EL (cell line): ENCODE measurements around the gene CRCP.
"Not testable (repeated sequence)": the region's sequence is repeated elsewhere in the genome, so short reads cannot be mapped to it uniquely, and the experiment has no call there.

Experiments used
- DNase-seq: peaks from one replicate; pipeline ENCODE4 v3.0.0-alpha.2; 2016

Gene CRCP

DNA sequence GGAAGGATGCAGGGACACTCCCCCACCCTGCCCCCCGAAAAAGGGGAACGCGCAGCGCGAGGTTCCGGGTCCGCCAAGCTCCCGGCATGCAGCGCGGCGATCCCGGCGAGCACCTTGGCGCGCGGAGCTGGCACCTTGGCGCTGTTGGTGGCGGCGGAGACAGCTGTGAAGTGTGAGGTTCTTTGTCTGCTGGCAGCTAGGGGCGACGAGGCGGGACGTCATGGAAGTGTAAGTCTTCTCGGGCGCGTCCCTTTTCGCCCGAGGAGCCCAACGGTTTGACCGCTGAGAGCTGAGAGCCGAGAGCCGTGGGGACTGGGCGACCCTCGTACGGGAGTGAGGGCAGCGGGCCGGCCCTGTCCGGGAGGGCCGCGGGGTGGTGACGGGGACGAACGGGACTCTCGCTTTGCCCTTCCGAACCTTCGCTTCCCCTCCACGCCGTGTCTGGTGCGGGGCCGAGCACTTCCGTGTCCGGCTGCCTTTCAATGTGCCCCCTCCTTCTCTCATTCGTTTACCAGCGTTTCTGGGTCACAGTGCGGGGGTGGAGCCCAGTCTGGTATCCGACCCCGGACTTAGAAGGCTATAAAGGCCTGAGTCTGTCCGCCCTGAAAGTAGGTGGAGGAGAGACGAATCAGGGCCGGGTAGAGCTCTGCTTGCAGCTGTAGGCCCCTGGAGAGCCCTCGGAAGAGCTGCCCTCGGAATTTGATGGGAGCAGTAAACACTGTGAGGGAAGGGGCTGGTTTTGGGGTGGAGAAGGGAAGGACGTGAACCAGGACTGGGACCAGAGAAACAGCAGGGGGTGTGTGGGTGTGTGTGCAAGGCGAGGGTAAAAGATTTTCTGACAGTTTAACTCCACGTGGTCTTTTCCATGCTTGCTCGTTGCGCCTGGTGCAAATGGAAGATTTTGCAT is at the start of gene CRCP:
Gene CRCP, plus strand, starts transcription at position 105 of the 907 bp plus-strand sequence. Its CDS starts 116 bp downstream, at position 221.
- peak; percentile 85 for DNase-seq

DNA sequence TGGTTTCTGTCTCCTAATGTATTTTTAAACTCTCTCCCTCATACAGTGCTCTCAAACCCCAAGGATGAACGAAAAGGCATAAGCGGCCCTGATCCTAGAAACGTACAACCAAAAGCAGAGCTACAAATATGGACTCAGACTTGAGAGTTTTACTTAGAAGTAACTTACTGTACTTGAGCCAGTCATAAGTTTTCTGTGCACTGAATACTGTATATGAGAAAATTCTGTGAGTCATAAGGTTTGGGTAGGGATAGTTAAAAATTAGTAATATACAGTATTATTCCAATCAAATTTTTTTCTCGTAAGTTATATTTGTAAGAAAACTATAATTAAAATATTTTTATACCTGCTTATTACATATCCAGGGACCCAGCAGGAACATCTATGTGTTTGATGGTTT is 44.9 kb upstream of the CRCP start:
- DNase-seq = no peak

DNA sequence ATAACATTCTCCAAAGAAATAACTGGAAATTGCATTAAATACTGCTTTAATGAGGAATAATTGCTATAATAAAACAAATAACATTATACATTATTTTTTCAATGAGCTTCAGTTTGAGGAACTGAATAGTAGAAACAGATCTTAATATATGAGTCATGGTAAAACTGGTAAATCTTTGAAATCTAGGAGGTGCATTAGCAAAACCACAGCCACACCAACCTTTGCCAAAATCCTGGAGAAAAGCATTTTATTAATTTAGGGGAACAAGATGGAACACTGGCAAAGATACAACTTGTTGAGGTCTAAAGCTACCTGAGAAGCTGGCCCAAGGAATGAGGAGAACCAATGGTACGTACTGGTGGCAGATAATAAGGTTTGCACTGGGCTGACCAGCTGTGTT is 44.4 kb upstream of the CRCP start:
- no peak for DNase-seq

DNA sequence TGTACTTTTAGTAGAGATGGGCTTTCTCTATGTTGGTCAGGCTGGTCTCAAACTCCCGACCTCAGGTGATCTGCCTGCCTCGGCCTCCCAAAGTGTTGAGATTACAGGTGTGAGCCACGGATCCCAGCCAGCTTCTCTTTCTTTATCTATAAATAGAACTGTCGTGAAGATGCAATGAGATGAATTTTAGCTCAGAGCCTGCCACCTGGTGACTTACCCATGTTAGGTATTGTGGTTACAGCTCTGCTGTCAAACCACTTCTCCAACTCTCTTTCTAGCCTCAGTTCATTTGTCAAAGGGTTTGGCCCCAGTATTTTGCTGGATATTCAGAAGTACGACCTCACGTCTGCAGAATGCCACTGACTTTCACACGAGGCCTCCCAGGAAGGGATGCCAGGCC is 42.4 kb upstream of the CRCP start:
- not testable (repeated sequence) for DNase-seq

DNA sequence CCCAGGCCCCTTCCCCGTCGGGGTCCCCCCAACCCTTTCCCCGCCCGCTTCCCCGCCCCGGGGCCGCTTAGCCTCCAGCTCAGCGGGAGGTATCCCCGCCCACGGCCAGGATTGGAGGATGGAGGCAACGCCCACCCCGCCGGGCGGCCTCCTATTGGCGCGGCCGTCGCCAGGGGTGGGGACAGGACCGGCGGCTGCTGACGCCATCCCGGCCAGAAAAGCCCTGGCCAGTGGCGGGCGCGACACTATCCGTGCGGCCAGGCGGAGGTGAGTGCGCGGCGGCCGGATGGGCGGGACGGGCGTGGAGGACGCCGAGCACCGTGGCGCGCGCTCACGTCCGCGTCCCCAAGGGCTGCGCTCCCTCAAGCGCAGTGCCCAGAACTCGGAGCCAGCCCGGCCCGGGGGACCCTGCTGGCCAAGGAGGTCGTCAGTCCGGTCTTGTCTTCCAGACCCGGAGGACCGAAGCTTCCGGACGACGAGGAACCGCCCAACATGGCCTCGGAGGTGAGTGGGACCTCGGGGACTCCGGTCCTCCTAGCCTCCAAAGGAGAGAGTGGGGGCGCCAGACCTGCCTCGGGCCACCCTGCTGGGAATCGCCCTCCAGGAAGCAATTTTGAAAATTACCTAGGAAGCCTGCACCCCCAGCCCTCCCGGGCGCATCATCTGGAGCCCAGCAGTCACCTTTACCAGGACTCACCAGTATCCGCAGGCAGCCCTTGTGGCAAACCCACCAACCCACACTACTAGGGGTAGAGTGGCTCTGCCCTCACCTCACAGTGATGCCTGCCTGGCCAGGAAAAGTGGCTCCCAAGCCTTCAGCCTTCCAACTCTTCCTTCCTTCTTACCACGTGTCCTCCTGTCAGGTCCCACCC is 38.8 kb upstream of the CRCP start, which contains the start of gene ASL:
Gene ASL, plus strand, starts transcription at position 230 of the 872 bp plus-strand sequence. Its CDS starts 263 bp downstream, at position 493.
- peak; percentile 91 for DNase-seq

DNA sequence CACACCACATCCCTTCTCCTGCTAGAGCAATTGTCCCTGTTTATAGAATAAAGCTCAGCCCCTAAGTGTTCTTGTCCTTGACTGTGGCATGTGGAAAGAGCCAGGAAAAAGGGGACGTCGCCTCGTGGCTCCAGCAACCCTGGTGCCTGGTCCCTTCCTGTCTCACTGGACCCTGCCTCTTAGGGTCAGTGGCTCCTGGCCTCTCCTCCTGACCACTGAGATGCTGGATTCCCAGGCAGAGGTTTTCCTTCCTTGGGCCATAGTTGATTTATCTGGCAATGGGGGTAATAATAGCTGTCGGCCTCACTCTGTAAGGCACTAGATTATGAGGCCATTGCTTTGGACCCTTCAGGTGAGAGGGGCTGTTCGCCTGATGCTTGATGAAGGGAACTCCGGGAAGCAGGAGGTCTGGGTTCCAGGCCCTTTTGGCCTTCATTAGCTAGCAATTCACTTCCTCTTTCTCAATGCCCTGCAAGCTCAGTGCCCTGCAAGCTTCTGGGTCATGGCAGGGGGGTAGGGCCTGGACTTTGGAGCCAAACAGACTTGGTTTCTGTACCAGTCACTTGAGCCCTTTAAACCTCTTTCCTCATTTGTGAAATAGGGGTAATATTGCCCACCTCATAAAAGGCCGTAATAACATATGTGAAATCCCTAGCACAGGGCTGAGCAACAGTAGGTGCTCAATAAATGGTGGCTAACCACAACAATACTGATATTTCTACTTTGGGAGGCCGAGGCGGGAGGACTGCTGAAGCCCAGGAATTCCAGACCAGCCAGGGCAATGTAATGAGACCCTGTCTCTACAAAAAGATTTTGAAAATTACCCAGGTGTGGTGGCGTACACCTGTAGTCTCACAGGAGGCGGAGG is 38.0 kb upstream of the CRCP start:
- no peak for DNase-seq

DNA sequence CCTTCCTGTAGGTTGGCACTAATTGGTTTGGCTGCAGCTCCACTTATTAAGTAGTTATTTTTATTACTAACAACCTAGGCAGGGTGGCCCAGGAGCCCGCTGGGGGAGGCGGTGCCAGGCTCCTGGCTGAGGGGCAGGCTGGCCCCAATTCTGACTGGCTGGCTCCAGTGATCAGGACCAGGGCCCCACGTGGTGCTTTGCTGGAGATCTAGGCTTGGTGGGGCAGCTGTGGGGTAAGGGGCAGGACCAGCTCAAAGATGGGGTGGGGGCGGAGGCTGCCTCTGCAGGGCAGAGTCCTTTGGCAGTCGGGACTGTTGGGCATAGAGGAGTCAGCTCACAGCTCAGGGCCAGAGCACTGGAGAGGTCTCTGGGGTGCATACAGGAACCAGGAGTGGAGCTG is 36.6 kb upstream of the CRCP start:
- DNase-seq = no peak

DNA sequence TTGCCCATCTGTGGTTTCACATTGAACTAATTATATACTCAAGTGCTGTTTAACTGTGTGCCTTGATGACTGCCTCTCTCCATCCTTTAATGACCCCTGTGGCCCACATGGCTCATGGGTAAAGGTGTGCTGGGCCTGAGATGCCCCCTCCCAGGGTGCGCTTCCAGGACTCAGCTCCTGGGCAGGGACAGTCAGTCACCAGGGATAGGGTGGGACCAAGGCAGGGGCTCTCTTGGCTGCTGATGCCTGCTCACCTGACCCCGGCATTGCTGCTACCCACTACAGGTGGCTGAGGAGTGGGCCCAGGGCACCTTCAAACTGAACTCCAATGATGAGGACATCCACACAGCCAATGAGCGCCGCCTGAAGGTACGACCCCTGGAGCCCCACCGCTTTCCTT is 32.6 kb upstream of the CRCP start:
- no peak for DNase-seq

DNA sequence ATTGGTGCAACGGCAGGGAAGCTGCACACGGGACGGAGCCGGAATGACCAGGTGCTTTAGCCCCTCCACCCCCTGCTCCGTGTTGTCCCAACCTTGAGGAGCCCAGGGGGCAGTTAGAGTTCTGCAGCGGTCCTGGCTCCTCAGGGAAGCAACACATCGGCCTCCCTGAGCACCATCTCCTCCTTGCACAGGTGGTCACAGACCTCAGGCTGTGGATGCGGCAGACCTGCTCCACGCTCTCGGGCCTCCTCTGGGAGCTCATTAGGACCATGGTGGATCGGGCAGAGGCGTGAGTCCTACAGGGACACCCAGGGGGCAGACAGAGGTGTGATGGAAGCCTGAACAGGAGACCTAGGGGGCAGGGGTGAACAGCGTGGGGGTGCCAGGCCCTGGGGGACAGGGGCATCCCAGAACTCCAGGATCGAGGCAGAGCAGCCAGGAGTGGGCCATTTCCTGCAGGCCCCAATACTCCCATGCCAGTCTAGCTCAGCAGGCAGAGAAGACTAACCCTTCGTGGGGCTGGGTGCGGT is 31.7 kb upstream of the CRCP start:
- no peak for DNase-seq

DNA sequence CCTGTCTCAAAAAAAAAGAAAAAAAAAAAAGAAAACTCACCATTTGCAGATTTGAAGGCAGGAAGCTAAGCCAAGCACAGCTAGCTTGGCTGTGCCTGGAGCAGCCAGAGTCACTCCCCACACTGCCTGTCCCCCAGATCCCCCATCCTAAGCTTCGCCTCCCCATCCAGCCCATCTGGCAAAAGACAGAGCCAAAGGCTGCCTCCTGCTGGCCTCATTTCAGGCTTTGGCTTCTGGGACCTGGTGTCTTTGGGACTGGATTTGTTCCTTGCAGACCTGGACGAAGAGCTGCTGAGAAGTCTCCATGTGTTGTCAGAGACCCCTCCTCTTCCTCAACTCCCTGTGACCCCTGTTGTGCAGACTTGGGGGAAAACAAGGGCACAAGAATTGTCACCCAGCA is 31.0 kb upstream of the CRCP start:
- no peak for DNase-seq

DNA sequence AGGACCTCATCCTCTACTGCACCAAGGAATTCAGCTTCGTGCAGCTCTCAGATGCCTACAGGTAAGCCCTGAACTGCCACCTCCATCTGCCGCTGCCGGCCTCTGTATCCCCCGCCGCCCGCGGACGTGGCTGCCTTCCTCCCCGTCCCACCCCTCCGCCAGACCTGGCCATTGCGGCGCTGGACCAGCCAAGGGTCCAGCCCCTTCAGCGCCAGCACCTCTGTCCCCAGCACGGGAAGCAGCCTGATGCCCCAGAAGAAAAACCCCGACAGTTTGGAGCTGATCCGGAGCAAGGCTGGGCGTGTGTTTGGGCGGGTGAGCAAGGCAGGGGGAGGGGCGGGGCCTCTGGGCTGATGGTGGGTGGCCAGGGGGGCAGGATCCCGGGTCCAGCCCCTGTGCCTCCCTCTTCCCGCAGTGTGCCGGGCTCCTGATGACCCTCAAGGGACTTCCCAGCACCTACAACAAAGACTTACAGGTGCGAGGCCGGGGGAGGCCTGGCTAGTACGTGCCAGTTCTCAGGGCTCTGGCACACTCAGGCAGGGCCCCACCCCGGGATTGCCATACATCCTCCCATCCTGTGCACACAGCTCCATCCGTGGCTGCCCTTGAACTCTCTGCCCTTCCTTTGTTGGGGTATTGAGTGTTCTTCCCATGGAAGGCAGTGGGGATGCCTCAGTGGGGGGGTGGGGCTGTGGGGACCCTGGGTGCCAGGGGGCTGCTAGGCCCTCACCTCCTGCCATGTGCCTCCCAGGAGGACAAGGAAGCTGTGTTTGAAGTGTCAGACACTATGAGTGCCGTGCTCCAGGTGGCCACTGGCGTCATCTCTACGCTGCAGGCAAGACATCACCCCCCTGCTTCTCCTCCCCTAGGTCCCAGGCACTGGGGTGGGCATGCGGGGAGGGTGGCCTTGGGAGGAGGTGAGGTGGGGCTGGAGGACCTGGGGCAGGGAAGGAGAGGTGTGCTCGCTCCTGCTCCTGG is 25.5 kb upstream of the CRCP start:
- no peak for DNase-seq

DNA sequence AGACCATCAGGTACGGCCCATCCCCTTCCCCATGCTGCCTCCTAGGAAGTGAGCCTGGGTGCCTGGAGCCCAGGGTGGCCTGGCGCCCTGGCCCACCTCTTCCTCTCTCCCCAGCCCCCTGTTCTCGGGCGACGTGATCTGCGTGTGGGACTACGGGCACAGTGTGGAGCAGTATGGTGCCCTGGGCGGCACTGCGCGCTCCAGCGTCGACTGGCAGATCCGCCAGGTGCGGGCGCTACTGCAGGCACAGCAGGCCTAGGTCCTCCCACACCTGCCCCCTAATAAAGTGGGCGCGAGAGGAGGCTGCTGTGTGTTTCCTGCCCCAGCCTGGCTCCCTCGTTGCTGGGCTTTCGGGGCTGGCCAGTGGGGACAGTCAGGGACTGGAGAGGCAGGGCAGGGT is 22.0 kb upstream of the CRCP start:
- no peak for DNase-seq

DNA sequence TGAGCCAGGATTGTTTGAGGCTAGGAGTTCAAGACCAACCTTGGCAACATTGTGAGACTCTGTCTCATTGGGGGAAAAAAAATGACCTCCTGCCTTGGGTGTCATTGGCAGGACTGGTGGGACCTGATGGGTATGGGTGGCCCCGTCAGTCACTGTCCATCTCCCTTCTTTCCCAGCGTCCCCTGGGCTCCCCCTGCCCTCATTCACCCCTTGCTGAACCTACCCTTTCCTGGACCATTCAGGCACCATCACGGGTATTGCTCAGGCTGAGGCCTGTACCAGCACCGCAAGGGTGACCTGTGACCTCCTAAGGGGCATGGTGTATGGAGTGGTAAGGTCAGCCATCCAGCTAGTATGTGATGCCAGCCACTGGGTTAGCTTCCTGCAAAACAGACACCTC is 19.6 kb upstream of the CRCP start:
- DNase-seq = no peak

DNA sequence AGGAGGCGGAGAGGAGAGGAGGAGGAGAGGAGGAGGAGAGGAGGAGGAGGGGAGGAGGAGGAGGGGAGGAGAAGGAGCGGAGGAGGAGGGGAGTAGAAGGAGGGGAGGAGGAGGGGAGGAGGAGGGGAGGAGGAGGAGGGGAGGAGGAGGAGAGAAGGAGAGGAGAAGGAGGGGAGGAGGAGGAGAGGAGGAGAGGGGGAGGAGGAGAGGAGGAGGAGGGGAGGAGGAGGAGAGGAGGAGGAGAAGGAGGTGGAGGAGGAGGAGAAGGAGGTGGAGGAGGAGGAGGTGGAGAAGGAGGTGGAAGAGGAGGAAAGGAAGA is 15.5 kb upstream of the CRCP start:
- peak; percentile 31 for DNase-seq

DNA sequence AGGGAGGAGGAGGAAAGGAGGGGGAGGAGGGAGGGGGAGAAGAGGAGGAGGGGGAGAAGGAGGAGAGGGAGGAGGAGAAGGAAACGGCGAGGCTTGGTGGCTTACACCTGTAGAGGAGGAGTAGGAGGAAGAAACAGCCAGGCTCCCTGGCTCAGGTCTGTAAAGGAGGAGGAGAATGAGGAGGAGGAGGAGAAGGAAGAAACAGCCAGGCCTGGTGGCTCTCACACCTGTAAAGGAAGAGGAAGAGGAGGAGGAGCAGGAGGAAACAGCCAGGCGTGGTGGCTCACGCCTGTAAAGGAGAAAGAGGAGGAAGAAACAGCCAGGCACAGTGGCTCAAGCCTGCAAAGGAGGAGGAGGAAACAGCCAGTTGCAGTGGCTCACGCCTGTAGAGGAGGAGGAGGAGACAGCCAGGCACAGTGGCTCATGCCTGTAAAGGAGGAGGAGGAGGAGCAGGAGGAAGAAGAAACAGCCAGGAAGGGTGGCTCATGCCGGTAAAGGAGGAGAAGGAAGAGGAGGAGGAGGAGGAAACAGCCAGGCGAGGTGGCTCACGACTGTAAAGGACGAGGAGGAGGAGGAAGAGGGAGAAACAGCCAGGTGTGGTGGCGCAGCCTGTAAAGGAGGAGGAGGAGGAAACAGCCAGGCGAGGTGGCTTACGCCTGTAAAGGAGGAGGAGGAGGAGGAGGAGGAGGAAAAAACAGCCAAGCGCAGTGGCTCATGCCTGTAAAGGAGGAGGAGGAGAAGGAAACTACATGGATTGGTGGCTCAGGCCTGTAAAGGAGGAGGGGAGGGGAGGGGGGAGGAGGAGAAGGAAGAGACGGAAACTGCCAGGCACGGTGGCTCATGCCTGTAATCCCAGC is 14.9 kb upstream of the CRCP start:
- DNase-seq = peak; percentile 92

DNA sequence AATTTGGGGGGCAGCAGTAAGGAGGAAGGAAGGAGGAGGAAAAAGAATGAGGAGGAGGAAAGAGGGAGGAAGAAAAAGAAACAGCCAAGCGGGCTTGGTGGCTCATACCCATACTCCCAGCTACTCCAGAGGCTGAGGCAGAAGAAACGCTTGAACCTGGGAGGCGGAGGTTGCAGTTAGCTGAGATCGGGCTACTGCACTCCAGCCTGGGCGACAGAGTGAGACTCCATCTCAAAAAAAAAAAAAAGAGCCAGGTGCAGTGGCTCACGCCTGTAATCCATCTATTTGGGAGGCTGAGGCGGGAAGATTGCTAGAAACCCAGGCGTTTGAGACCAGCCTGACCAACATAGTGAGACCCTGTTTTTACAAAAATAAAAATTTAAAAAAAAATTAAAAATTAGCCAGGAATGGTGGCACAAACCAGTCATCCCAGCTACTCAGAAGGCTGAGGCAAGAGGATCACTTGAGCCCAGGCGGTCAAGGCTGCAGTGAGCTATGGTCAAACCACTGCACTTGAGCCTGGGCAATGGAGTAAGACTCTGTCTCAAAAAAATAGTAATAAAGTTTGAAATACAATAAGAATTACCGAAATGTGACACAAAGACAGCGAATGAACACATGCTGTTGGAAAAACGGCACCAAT is 14.1 kb upstream of the CRCP start:
- no peak for DNase-seq

DNA sequence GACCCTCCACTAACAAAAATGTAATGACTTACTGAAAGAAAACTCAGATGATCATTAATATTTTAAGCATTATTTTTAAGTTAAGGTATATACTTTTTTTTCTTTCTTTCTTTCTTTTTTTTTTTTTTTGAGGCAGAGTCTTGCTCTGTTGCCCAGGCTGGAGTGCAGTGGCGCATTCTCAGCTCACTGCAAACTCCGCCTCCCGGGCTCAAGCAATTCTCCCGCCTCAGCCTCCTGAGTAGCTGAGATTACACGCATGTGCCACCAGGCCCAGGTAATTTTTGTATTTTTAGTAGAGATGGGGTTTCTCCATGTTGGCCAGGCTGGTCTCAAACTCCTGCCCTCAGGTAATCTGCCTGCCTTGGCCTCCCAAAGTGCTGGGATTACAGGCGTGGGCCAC is 12.5 kb upstream of the CRCP start:
- not testable (repeated sequence) for DNase-seq

DNA sequence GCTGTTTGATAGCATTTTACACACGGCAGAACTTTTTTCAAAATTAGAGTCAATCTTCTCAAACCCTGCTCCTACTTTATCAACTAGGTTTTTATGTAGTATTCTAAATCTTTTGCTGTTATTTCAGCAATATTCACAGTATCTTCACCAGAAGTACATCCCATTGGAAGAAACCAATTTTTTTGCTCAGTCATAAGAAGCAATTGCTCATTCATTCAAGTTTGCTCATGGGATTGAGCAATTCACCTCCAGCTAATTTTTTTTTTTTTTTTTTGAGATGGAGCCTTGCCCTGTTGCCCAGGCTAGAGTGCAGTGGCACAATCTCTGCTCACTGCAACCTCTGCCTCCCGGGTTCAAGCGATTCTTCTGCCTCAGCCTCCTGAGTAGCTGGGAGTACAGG is 10.7 kb upstream of the CRCP start:
- DNase-seq = peak; percentile 18

DNA sequence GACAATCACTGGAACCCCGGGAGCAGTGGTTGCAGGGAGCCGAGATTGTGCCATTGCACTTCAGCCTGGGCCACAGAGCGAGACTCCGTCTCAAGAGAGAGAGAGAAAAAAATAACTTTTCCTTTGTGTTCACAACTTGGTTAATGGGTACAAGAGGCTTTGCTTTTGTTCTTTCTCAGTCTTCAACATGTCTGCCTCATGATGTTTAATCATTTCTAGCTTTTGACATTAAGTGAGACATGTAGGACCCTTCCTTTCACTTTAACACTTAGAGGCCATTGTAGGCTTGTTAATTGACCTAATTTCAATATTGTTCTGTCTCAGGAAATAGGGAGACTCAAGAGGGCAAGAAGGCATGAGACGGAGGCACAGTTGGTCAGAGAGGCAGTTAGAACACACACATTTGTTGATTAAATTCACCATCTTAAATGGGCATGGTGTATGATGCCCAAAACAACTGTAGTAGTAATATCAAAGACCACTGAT is 9.3 kb upstream of the CRCP start:
- no peak for DNase-seq

DNA sequence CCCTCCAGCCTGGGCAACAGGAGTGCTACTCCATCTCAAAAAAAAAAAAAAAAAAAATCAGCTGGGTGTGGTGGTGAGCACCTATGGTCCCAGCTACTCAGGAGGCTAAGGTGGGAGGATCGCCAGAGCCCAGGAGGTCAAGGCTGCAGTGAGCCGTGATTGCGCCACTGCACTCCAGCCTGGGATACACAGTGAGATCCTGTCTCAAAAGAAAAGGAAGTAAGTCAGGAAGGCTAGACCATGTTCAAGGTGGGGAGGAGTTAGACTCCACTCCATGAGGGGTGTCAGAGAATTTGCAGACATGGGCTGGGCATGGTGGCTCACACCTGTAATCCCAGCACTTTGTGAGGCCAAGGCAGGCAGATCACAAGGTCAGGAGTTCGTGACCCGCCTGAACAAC is 6.2 kb upstream of the CRCP start:
- not testable (repeated sequence) for DNase-seq
